Neural progenitor cell (in vitro differentiated cells): ENCODE measurements around the gene GCK.

Experiments
- EZH2phosphoT487 ChIP-seq: fragments of 200-600 bp; sonication (generic); IDR thresholded peaks from 2 replicates; pipeline ENCODE4 v1.6.1; 2017; ENCODE audit warnings: antibody characterized with exemption
- TF ChIP-seq, protein P1 (sequence below): fragments of 200-600 bp; sonication (generic); IDR thresholded peaks from 2 replicates; pipeline ENCODE4 v1.5.1; 2017; ENCODE audit warnings: antibody characterized with exemption, mild to moderate bottlenecking

GRCh38 chr7:44230286-44230685 lies 41.0 kb upstream of the GCK start:
- TF ChIP-seq, protein P1, sequence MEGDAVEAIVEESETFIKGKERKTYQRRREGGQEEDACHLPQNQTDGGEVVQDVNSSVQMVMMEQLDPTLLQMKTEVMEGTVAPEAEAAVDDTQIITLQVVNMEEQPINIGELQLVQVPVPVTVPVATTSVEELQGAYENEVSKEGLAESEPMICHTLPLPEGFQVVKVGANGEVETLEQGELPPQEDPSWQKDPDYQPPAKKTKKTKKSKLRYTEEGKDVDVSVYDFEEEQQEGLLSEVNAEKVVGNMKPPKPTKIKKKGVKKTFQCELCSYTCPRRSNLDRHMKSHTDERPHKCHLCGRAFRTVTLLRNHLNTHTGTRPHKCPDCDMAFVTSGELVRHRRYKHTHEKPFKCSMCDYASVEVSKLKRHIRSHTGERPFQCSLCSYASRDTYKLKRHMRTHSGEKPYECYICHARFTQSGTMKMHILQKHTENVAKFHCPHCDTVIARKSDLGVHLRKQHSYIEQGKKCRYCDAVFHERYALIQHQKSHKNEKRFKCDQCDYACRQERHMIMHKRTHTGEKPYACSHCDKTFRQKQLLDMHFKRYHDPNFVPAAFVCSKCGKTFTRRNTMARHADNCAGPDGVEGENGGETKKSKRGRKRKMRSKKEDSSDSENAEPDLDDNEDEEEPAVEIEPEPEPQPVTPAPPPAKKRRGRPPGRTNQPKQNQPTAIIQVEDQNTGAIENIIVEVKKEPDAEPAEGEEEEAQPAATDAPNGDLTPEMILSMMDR, result no peak
- no peak for TF ChIP-seq EZH2phosphoT487
